Measurements from ENCODE around the gene CCDC68. TPM values are rescaled to one million over a fixed set of nuclear protein-coding genes. Genes with fewer than 3 reads are reported as not detected.

The CCDC68 gene
- total and polyA plus RNA-seq, 2 of the 4 experiments (the other 2 are of a cell fraction): 0.46 to 0.54 TPM

GRCh38 chr18:54919412-54919811 lies 39.8 kb downstream of the CCDC68 start:
- H3K79me1 ChIP-seq (ENCODE audit: low read depth in 1 of 2, low read length in 2 of 2): no peaks in the 10 kb centered on the region

More at GRCh38 chr18:54919412-54919811, 39.8 kb downstream of the CCDC68 start:
- intact Hi-C loops (cut with micrococcal nuclease): no loop called here
- H2BK5ac ChIP-seq (ENCODE audit: low read depth, low read length, poor library complexity, severe bottlenecking): no peak overlapping the region
- ATAC-seq (ENCODE audit: low read depth): no peak
- no peak for DNase-seq
- no peak overlapping the region for H2BK120ac ChIP-seq (ENCODE audit: low read depth, low read length)
- no peak overlapping the region for H2AFZ ChIP-seq (replicated peaks; ENCODE audit: low read length, poor library complexity)
- no peaks in the 10 kb centered on the region for H4K20me1 ChIP-seq (ENCODE audit: insufficient read depth, low read length)
- H2AK9ac ChIP-seq (replicated peaks; ENCODE audit: low read depth, low read length, poor library complexity): no peak overlapping the region
- H3K27me3 ChIP-seq (ENCODE audit: control insufficient read depth, insufficient read depth, low read length): no peaks in the 10 kb centered on the region
- H2BK15ac ChIP-seq (ENCODE audit: low read depth, low read length): no peak overlapping the region
- no peak overlapping the region for H3K23ac ChIP-seq (ENCODE audit: low read depth, low read length)
- TF ChIP-seq MAZ (IDR thresholded peaks at IDR 0.05; ENCODE audit: borderline replicate concordance, low read depth, low read length) (no peak), MAFK (IDR thresholded peaks at IDR 0.05; ENCODE audit: low read depth, low read length) (no peak), FOS (IDR thresholded peaks at IDR 0.05; ENCODE audit: low read depth, low read length) (no peak), CHD1 (IDR thresholded peaks at IDR 0.05; ENCODE audit: low read depth, low read length) (no peak), RAD21 (IDR thresholded peaks at IDR 0.05; ENCODE audit: low read length) (no peak), NFE2L2 (IDR thresholded peaks at IDR 0.05; ENCODE audit: low read depth, low read length) (no peak), CEBPB (IDR thresholded peaks at IDR 0.05; ENCODE audit: low read depth, low read length) (no peak), MXI1 (IDR thresholded peaks at IDR 0.05; ENCODE audit: borderline replicate concordance, low read depth, low read length) (no peak), CTCF (conservative IDR thresholded peaks at IDR 0.05; ENCODE audit: low read depth, low read length) (no peak), USF2 (IDR thresholded peaks at IDR 0.05; ENCODE audit: low read depth, low read length) (no peak), BHLHE40 (IDR thresholded peaks at IDR 0.05; ENCODE audit: low read depth, low read length) (no peak)
- TF ChIP-seq, protein P1, sequence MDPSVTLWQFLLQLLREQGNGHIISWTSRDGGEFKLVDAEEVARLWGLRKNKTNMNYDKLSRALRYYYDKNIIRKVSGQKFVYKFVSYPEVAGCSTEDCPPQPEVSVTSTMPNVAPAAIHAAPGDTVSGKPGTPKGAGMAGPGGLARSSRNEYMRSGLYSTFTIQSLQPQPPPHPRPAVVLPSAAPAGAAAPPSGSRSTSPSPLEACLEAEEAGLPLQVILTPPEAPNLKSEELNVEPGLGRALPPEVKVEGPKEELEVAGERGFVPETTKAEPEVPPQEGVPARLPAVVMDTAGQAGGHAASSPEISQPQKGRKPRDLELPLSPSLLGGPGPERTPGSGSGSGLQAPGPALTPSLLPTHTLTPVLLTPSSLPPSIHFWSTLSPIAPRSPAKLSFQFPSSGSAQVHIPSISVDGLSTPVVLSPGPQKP (IDR thresholded peaks at IDR 0.05; ENCODE audit: borderline replicate concordance, low read depth, low read length): no peak
- no peak overlapping the region for H3K9ac ChIP-seq (ENCODE audit: low read depth, low read length)
- H3K4me2 ChIP-seq (ENCODE audit: low read depth, low read length): no peak overlapping the region
- no peak overlapping the region for H4K91ac ChIP-seq (ENCODE audit: insufficient read depth, low read depth, low read length)
- no peak overlapping the region for H3K56ac ChIP-seq (ENCODE audit: extremely low read depth, insufficient read depth, low read length)
- POLR2A ChIA-PET (ENCODE audit: unreplicated experiment): no interaction called here
- no peak overlapping the region for H2AK5ac ChIP-seq (ENCODE audit: low read depth, low read length)
- dilution Hi-C loops (cut with HindIII; ENCODE audit: low sequenced_read_pairs, unreplicated experiment): no loop called here
- 100% methylated on average over 1 of the region's 6 CpGs; no CpG with 5 or more reads in 1 of the 2 experiments for WGBS, 2 experiments (ENCODE audit: extremely low coverage in 2 of 2, insufficient read length in 1 of 2)
- no TSS peak for BruUV-seq (replicated peaks)
- H4K8ac ChIP-seq (ENCODE audit: low read depth in 2 of 2, low read length in 2 of 2): no peak overlapping the region
- H3K27ac ChIP-seq (ENCODE audit: insufficient read depth, low read length): no peak overlapping the region
- H3K4me1 ChIP-seq (ENCODE audit: control insufficient read depth, insufficient read depth, low read length): peaks cover 2% of the 10 kb centered on the region; the same call in 1 of the 2 replicates
- H3K9me3 ChIP-seq (ENCODE audit: control insufficient read depth, insufficient read depth, low read length): no peaks in the 10 kb centered on the region
- no peak overlapping the region for H3K4me3 ChIP-seq (ENCODE audit: insufficient read depth, low read depth, low read length)
- H3K18ac ChIP-seq (ENCODE audit: low read depth, low read length): no peak overlapping the region
- CTCF ChIA-PET: no interaction called here
- in situ Hi-C loops (cut with MboI; ENCODE audit: low sequenced_read_pairs): no loop called here
- no peak overlapping the region for H3K14ac ChIP-seq (replicated peaks; ENCODE audit: low read depth, low read length)
- H3K9me1 ChIP-seq (ENCODE audit: insufficient read depth, low read length): peaks cover 3% of the 10 kb centered on the region
- H3K4ac ChIP-seq (ENCODE audit: low read depth, low read length): no peak overlapping the region
- no peak overlapping the region for H4K5ac ChIP-seq (ENCODE audit: low read depth, low read length)
- H3K36me3 ChIP-seq (ENCODE audit: control insufficient read depth, insufficient read depth, low read length): peaks cover 8% of the 10 kb centered on the region
- no peak overlapping the region for H2BK20ac ChIP-seq (ENCODE audit: low read depth, low read length)

Data from IMR-90 (cell line).